Progenitor cell of endocrine pancreas (in vitro differentiated cells): Measurements from ENCODE around the gene SLC7A1. TPM values are rescaled to one million over a fixed set of nuclear protein-coding genes. Genes with fewer than 3 reads are reported as not detected.

Experiments
- DNase-seq: peaks from one replicate; pipeline ENCODE4 v3.0.0; 2021; ENCODE audit warnings: low spot score; ENCODE audit not compliant: unreplicated experiment
- H3K27ac Mint-ChIP-seq: 2 replicates; pipeline ENCODE4 v1.8.0; 2021; ENCODE audit warnings: mild to moderate bottlenecking, moderate library complexity, mixed read lengths
- H3K27me3 Mint-ChIP-seq: 2 replicates; pipeline ENCODE4 v1.8.0; 2021; ENCODE audit warnings: mixed read lengths
- H3K36me3 Mint-ChIP-seq: 2 replicates; pipeline ENCODE4 v1.8.0; 2022; ENCODE audit warnings: mixed read lengths; ENCODE audit not compliant: insufficient read depth
- H3K4me1 Mint-ChIP-seq: 2 replicates; pipeline ENCODE4 v1.8.0; 2021; ENCODE audit warnings: low read depth, mixed read lengths
- H3K4me3 Mint-ChIP-seq: 2 replicates; pipeline ENCODE4 v1.8.0; 2021; ENCODE audit warnings: low read depth, mild to moderate bottlenecking, moderate library complexity, mixed read lengths
- H3K9me3 Mint-ChIP-seq: 2 replicates; pipeline ENCODE4 v1.8.0; 2021; ENCODE audit warnings: low read depth, mixed read lengths
- total RNA-seq: library from RNA; stranded (reverse); gene quantifications from 2 replicates; pipeline ENCODE4 v1.2.1, GENCODE V29; 2021
- TF ChIP-seq, protein P1 (sequence below): fragments of 200-600 bp; sonication (generic); IDR thresholded peaks from one replicate; pipeline ENCODE4 v1.5.0; 2021; ENCODE audit warnings: antibody characterized with exemption, mild to moderate bottlenecking; ENCODE audit not compliant: unreplicated experiment

The SLC7A1 gene
- total RNA-seq, 1 donor from 2014 or later, result 31.3 TPM

DNA sequence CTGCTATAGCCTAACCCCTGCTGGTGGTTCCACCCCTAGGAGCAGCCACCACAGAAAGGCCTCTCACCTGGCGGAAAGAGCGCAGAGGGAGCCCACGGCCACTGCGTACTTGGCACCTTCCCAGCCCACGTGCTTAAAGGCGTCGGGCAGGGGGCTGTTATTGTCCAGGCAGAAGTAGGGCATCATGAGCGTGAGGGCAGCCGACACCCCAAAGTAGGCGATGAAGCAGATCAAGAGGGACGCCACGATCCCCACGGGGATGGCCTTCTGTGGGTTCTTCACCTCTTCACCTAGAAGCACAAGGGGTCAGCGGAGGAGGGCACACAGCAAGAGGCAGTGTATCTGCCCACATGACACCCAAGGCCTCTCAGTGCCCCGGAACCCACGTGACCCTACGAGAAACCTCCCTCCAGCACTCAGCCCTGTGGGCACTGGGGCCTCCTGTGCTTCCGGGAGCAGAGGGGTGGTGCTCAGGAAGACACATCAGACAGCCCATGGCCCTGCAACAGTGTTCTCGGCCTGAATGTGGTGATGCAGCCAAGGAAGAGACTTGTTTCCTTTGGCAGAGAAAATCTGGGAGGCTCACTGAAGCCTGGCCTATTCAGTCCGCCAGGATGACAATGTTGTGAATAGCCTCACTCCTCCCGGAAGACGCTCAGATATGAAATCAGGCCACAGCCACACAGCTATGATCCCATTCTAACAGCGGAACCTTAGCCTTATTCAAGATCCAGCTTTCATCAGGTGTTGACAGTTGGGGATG is 72.1 kb downstream of the SLC7A1 start:
- TF ChIP-seq, protein P1, sequence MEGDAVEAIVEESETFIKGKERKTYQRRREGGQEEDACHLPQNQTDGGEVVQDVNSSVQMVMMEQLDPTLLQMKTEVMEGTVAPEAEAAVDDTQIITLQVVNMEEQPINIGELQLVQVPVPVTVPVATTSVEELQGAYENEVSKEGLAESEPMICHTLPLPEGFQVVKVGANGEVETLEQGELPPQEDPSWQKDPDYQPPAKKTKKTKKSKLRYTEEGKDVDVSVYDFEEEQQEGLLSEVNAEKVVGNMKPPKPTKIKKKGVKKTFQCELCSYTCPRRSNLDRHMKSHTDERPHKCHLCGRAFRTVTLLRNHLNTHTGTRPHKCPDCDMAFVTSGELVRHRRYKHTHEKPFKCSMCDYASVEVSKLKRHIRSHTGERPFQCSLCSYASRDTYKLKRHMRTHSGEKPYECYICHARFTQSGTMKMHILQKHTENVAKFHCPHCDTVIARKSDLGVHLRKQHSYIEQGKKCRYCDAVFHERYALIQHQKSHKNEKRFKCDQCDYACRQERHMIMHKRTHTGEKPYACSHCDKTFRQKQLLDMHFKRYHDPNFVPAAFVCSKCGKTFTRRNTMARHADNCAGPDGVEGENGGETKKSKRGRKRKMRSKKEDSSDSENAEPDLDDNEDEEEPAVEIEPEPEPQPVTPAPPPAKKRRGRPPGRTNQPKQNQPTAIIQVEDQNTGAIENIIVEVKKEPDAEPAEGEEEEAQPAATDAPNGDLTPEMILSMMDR, result no peak
- Mint-ChIP-seq H3K4me3 (no peak overlapping the region), H3K27ac (no peak overlapping the region), H3K9me3 (no peaks in the 10 kb centered on the region), H3K27me3 (no peaks in the 10 kb centered on the region), H3K4me1 (no peaks in the 10 kb centered on the region), H3K36me3 (peaks cover 16% of the 10 kb centered on the region)
- DNase-seq, result no peak

DNA sequence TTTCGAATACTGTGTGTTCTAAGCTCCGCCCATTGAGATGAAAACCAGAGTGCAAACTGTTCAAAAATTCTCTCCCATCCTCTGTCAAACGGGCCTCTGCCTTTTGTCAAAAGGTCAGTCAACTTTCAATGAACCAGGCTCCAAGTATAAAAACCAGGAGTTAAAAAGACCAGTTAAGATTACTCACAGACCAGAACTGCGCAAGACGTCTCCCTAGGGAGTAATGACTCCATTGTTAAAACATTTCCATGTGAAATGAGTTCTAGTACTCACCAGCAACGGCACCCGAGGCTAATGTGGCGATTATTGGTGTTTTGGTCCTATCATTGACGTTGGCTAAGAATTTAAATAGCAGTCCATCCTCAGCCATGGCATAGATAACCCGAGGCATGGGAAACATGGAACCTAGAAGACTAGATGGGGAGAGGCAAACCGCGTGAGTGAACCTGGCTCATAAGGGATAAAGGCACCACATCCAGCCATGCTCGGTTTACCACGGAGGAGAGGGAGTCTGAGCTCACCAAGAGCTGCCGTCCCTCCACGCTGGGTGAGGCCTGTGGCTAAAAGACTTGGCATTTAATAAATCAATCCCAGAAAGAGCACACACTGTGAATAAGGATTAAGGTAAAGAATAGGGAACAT is 73.3 kb downstream of the SLC7A1 start:
- Mint-ChIP-seq H3K4me3 (no peak overlapping the region), H3K4me1 (no peaks in the 10 kb centered on the region), H3K27me3 (no peaks in the 10 kb centered on the region), H3K36me3 (peaks cover 18% of the 10 kb centered on the region), H3K9me3 (no peaks in the 10 kb centered on the region), H3K27ac (no peak overlapping the region)
- TF ChIP-seq, protein P1, result no peak
- DNase-seq, result no peak

DNA sequence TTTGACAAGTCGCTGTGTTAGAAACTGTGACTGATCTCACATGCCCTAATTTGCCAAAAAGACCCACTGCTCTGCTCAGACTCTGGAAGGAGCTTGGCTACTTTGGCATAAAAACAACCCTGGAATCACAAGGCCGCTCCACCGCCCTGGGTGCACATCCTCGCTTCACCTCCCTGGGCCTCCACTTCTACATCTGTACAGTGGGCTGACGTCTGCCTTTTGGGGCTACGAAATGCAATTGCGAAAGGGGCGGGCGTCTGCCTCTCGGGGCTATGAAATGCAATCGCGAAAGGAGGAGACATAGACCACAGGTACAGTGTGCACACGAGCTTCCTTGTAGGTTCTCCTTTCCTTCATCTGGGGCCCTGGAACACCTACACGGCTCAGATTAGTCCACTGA is 74.2 kb downstream of the SLC7A1 start:
- H3K27me3 Mint-ChIP-seq, result no peaks in the 10 kb centered on the region
- H3K36me3 Mint-ChIP-seq, result peaks cover 16% of the 10 kb centered on the region
- no peak overlapping the region for H3K4me3 Mint-ChIP-seq
- H3K9me3 Mint-ChIP-seq, result no peaks in the 10 kb centered on the region
- DNase-seq, result no peak
- TF ChIP-seq, protein P1, result no peak
- H3K27ac Mint-ChIP-seq, result no peak overlapping the region
- H3K4me1 Mint-ChIP-seq, result no peaks in the 10 kb centered on the region

DNA sequence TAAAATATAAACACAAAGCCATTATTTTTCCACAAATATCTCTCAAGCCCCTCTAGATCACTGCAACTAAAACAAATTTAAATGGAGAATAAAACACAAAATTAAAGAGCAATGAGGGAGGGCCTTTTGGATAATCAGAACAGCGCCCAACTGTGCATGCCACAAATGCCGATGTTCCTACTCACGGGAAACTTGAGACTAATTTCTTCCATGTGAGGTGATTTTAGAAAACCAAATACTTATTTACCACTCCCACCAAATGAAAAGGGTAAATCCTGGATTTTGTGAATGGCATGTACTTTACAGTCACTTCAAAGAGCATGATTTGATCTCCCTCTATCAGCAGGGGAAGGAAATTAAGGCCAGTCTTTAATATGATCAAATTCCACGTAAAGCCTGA is 74.8 kb downstream of the SLC7A1 start:
- no peak for DNase-seq
- peaks cover 16% of the 10 kb centered on the region for H3K36me3 Mint-ChIP-seq
- no peaks in the 10 kb centered on the region for H3K9me3 Mint-ChIP-seq
- no peaks in the 10 kb centered on the region for H3K4me1 Mint-ChIP-seq
- H3K27me3 Mint-ChIP-seq, result no peaks in the 10 kb centered on the region
- no peak overlapping the region for H3K4me3 Mint-ChIP-seq
- no peak overlapping the region for H3K27ac Mint-ChIP-seq
- TF ChIP-seq, protein P1, result no peak

DNA sequence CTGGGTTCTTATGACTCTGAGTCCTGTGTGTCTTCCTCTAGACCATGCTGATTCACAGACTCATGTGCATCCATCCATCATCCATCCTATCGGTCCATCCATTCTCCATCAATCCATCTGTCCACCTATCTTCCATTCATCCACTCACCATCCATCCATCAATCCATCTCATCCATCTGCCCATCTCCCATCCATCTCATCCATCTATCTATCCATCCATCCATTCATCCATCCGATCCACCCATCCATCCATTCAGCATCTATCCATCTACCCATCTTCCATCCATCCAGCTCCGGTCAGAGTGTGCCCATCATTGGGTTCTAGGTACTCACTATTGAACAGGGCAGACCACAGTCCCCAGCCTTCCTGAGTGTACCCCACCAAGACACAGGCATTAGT is 75.6 kb downstream of the SLC7A1 start:
- no peak overlapping the region for H3K27ac Mint-ChIP-seq
- H3K36me3 Mint-ChIP-seq, result peaks cover 16% of the 10 kb centered on the region
- no peak for DNase-seq

More for the DNA sequence above, 75.6 kb downstream of the SLC7A1 start:
- Mint-ChIP-seq H3K4me1 (no peaks in the 10 kb centered on the region), H3K4me3 (no peak overlapping the region), H3K27me3 (no peaks in the 10 kb centered on the region), H3K9me3 (no peaks in the 10 kb centered on the region)
- TF ChIP-seq, protein P1, result no peak
